ENCODE results near the gene IL21.
"Not testable (repeated sequence)": the region's sequence is repeated elsewhere in the genome, so short reads cannot be mapped to it uniquely, and the experiment has no call there.

Gene IL21

DNA sequence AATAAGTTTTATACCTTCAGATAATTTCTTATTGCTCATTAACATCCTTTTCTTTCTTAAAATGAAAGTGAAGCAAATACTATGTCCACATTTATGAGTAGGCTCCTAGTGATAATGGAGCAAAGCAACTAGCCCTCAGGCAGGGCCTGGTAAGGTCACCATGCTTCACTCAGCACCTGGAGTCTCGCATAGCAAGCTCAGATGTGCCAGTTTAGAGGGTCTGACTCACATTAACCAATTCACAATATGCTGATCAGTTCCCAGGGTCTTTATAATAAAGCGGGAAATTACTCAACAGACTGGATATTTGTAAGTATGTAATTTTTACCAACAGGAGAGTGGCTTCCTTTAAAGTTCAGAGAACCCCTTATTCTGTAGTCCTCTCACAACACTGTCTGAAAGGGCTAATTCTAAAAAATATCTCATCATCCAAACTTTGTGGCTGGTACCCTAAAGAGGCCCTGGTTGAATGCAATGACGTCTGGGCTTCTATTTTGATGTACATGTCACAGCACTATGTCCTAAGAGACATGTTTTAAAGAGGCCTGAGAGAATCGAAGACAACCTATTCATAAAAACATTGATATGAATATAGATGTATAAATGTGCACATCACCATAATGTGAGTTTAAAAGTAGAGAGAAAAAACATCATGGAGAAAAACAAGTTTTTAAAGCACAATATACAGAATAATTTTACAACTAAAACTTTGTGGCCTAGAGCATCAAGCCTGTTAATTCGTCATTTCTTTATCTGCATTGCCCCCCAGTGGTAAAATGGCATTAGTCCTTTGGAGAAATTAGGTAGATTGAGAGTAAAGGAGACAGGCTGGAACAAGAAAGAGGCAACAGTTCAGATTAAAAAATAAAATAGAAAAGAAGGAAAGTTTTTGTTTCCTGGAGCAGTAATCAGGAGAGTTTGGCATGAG, 44.3 kb downstream of the IL21 start:
- DNase-seq, result peak; percentile 45

DNA sequence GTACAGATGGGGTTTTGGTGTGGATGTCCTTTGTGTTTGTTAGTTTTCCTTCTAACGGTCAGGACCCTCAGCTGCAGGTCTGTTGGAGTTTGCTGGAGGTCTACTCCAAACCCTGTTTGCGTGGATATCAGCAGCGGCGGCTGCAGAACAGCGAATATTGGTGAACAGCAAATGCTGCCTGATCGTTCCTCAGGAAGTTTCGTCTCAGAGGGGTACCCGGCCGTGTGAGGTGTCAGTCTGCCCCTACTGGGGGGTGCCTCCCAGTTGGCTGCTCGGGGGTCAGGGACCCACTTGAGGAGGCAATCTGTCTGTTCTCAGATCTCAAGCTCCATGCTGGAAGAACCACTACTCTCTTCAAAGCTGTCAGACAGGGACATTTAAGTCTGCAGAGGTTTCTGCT, 46.5 kb downstream of the IL21 start:
- DNase-seq, result not testable (repeated sequence)

DNA sequence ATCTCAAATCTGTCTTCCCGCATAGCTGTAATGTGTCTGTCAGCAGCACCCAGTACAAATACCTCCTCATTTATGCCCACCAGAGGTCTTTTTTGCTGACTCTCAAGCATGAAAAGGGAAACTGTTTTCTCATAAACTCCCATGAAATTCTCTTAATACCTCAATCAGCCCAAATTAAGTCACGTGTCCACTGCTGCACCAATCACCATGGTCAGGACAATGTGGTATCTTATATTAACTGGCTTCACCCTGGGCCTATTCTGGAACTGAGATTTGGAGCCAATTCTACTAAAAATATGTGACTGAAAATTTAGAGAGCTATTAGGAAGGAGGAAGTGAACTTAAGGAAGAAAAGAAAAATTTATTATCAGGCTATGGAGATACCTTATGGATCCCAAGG, 58.4 kb downstream of the IL21 start:
- DNase-seq, result no peak

Measured in CD4-positive, alpha-beta T cell treated with Interleukin-6 for 4 hours (primary cell).